T-cell (primary cell): ENCODE measurements around the gene CTXND1. TPM values are rescaled to one million over a fixed set of nuclear protein-coding genes. Genes with fewer than 3 reads are reported as not detected.
"Not testable (repeated sequence)": the region's sequence is repeated elsewhere in the genome, so short reads cannot be mapped to it uniquely, and the experiment has no call there.

Source experiments
- ATAC-seq, 4 experiments: fragments of 200-7000 bp in 3 of 4; fragments of 150-1000 bp in 1 of 4; cut with Tn5 transposase; replicated peaks in 1 of 4; 1 replicate in 3 of 4; 2 replicates in 1 of 4; pipeline ENCODE4 v1.10.0; 2021; ENCODE audit warnings: moderate library complexity in 3 of 4, mild to moderate bottlenecking in 2 of 4, moderate number of reproducible peaks in 1 of 4
- CTCF ChIA-PET, 2 donors: fragments of 300-600 bp; sonication (Branson Sonifier 250); formaldehyde crosslinking; loops; one replicate each; lab custom pipeline; 2022; ENCODE audit warnings: antibody characterized with exemption in 2 of 2; lab: Charles Lee
- POLR2A ChIA-PET, 2 donors: fragments of 300-600 bp; sonication (Branson Sonifier 250); formaldehyde crosslinking; loops; one replicate each; lab custom pipeline; 2022; ENCODE audit warnings: antibody characterized with exemption in 2 of 2; lab: Charles Lee
- DNase-seq, 35 experiments: peaks; one replicate each; pipeline versions ENCODE4 v3.0.0 to v3.0.0-alpha.2; 2013 to 2023
- H3K27ac ChIP-seq: one replicate; pipeline ENCODE4 v1.5.1; 2013; ENCODE audit warnings: low read length
- H3K27me3 ChIP-seq, 2 experiments: replicated peaks in 1 of 2; 1 replicate in 1 of 2; 2 replicates in 1 of 2; pipeline versions ENCODE4 v1.6.1 to v1.7.0; 2013; ENCODE audit warnings: low read length in 1 of 2, mixed read lengths in 1 of 2; ENCODE audit not compliant: control insufficient read depth in 2 of 2, insufficient read depth in 2 of 2; ENCODE audit errors: extremely low read depth in 1 of 2
- H3K36me3 ChIP-seq, 2 donors: 1 replicate in 1 of 2; 2 replicates in 1 of 2; pipeline versions ENCODE4 v1.6.1 to v1.7.0; 2013; ENCODE audit warnings: low read length in 1 of 2; ENCODE audit not compliant: control insufficient read depth in 2 of 2, insufficient read depth in 1 of 2; ENCODE audit errors: extremely low read depth in 1 of 2
- H3K4me1 ChIP-seq, 2 experiments: 1 replicate in 1 of 2; 2 replicates in 1 of 2; pipeline versions ENCODE4 v1.6.1 to v1.7.0; 2013; ENCODE audit warnings: low read length in 2 of 2, mixed read lengths in 1 of 2; ENCODE audit not compliant: insufficient read depth in 2 of 2, control insufficient read depth in 1 of 2; ENCODE audit errors: extremely low read depth in 1 of 2
- H3K4me3 ChIP-seq, 2 donors: 1 replicate in 1 of 2; 2 replicates in 1 of 2; pipeline versions ENCODE4 v1.5.1 to v1.7.0; 2013; ENCODE audit warnings: mild to moderate bottlenecking in 2 of 2, low read length in 1 of 2, moderate library complexity in 1 of 2; ENCODE audit not compliant: control insufficient read depth in 1 of 2; ENCODE audit errors: extremely low read depth in 1 of 2
- H3K9me3 ChIP-seq: 2 replicates; pipeline ENCODE4 v1.7.0; 2013
- H3K27ac Mint-ChIP-seq, 2 donors: one replicate each; pipeline ENCODE4 v1.8.0; 2020 to 2021; ENCODE audit warnings: mild to moderate bottlenecking in 2 of 2, mixed read lengths in 2 of 2
- H3K27me3 Mint-ChIP-seq, 2 donors: one replicate each; pipeline ENCODE4 v1.8.0; 2021 to 2022; ENCODE audit warnings: mixed read lengths in 2 of 2
- H3K36me3 Mint-ChIP-seq: one replicate; pipeline ENCODE4 v1.8.0; 2021; ENCODE audit warnings: mixed read lengths
- H3K4me1 Mint-ChIP-seq, 3 donors: one replicate each; pipeline ENCODE4 v1.8.0; 2020 to 2022; ENCODE audit warnings: mixed read lengths in 3 of 3, mild to moderate bottlenecking in 1 of 3
- H3K4me3 Mint-ChIP-seq, 3 donors: one replicate each; pipeline ENCODE4 v1.8.0; 2020 to 2022; ENCODE audit warnings: mild to moderate bottlenecking in 3 of 3, mixed read lengths in 3 of 3, moderate library complexity in 3 of 3
- H3K9me3 Mint-ChIP-seq, 3 donors: one replicate each; pipeline ENCODE4 v1.8.0; 2020 to 2022; ENCODE audit warnings: mixed read lengths in 3 of 3
- WGBS: methylation state at CpG from one replicate; pipeline ENCODE4 v1.1.5; 2013; ENCODE audit warnings: missing lambda C conversion rate; ENCODE audit not compliant: insufficient coverage; 5-methylcytosine and 5-hydroxymethylcytosine counted together
- total RNA-seq, 35 experiments: library from RNA in 6 of 35; stranded (reverse) in 6 of 35; fragments of 120-200 nt in 1 of 35; gene quantifications; one replicate each; pipeline versions ENCODE4 v1.2.1 to v1.2.4 and lab custom pipeline; 2013 to 2026

CTXND1 gene
- not detected for total RNA-seq
- not detected for total RNA-seq (2013)
- total RNA-seq (lab: John Stamatoyannopoulos, UW): 0 to 0.08 (median 0) reads per million in 29 experiments

DNA sequence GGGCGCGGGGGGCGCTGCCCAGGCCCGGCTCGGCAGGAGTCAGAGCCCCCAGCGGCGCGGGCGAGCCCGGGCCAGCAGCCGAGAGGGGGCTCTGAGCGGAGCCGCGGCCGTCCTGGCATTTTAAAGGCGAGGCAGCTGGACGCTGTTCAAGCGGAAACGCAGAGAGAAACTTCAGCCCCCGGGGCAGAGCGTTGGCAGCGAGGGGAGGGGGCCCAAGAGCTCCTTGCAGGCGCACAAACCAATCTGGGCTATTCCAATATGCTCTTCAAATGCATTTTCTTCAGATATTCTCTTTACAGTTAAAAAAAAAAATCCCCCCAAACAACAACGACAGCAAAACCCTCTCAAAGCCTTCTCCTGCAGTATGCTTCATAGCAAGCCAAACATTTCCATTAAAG lies at the start of gene CTXND1:
TSS of gene CTXND1 (minus strand) at position 93 of the 398 bp plus-strand sequence. CDS start 50,264 bp downstream, outside the sequence.
- ATAC-seq (no peak), DNase-seq (no peak)
- Histone ChIP-seq H3K36me3 (no peaks in the 10 kb centered on the region), H3K27ac (no peak within 1 kb of the TSS), H3K4me3 (peak within 1 kb of the TSS in 1 of 2 donors; percentile 32), H3K9me3 (no peaks in the 10 kb centered on the region), H3K27me3 (peaks cover 20 to 23% of the 10 kb centered on the region in 2 experiments), H3K4me1 (peaks cover 0 to 2% of the 10 kb centered on the region in 2 experiments)
- ChIA-PET CTCF (no interaction called here), POLR2A (interaction anchor here in 1 of 2 donors (0.6 kb wide), 1 partner anchor 705 kb away, joined by 3 read pairs; no protein-coding TSS in a partner anchor)
- no peaks in the 10 kb centered on the region for H3K9me3 Mint-ChIP-seq
- H3K27ac Mint-ChIP-seq: no peak within 1 kb of the TSS
- H3K27me3 Mint-ChIP-seq: peaks cover 72 to 73% of the 10 kb centered on the region in 2 donors
- H3K36me3 Mint-ChIP-seq: no peaks in the 10 kb centered on the region
- H3K4me1 Mint-ChIP-seq: peaks cover 0 to 10% (median 10%) of the 10 kb centered on the region in 3 donors
- 3% methylated on average over 23 of the region's 24 CpGs for WGBS
- peak within 1 kb of the TSS; percentile 37 to 57 (median 56) for H3K4me3 Mint-ChIP-seq

DNA sequence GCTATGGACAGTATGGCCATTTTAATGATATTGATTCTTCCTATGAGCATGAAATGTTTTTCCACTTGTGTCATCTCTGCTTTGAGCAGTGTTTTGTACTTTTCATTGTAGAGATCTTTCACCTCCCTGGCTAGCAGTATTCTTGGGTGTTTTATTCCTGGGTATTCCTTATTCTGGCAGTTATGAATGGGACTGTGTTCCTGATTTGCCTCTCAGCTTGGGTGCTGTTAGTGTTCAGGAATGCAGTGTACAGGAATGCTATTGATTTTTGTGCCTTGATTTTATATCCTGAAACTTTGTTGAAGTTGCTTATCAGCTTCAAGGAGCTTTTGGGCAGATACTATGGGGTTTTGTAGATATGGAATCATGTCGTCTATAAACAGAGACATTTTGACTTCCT lies 49.5 kb upstream of the CTXND1 start:
- H3K9me3 Mint-ChIP-seq: peaks cover 0 to 3% (median 0%) of the 10 kb centered on the region in 3 donors
- Histone ChIP-seq H3K4me3 (no peak overlapping the region), H3K27me3 (peaks cover 0 to under 1% of the 10 kb centered on the region in 2 experiments), H3K36me3 (no peaks in the 10 kb centered on the region), H3K4me1 (no peaks in the 10 kb centered on the region), H3K27ac (no peak overlapping the region), H3K9me3 (no peaks in the 10 kb centered on the region)
- no CpG with 5 or more reads among the region's 1 CpG for WGBS
- ATAC-seq: no peak
- no peak overlapping the region for H3K4me3 Mint-ChIP-seq
- POLR2A ChIA-PET: no interaction called here
- no peaks in the 10 kb centered on the region for H3K4me1 Mint-ChIP-seq
- CTCF ChIA-PET: no interaction called here
- H3K36me3 Mint-ChIP-seq: no peaks in the 10 kb centered on the region
- no peak for DNase-seq
- H3K27me3 Mint-ChIP-seq: peaks cover 13 to 17% of the 10 kb centered on the region in 2 donors
- H3K27ac Mint-ChIP-seq: no peak overlapping the region

DNA sequence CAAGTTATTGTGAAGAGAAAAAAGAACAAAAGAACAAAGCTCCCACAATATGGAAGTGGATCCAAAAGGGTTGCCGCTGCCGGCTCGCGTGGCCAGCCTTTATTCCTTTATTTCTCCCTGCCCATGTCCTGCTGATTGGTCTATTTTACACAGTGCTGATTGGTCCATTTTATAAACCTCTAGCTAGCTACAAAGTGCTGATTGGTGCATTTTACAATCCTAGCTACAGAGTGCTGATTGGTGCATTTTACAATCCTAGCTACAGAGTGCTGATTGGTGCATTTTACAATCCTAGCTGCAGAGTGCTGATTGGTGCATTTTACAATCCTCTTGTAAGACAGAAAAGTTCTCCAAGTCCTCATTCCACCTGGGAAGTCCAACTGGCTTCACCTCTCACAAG lies 43.8 kb upstream of the CTXND1 start:
- no CpG with 5 or more reads among the region's 4 CpGs for WGBS
- H3K4me3 Mint-ChIP-seq, H3K36me3 Mint-ChIP-seq, H3K4me3 ChIP-seq, H3K27ac ChIP-seq, ATAC-seq, CTCF ChIA-PET, POLR2A ChIA-PET, H3K27ac Mint-ChIP-seq, H3K9me3 Mint-ChIP-seq, H3K4me1 Mint-ChIP-seq, DNase-seq, H3K9me3 ChIP-seq, H3K36me3 ChIP-seq, H3K4me1 ChIP-seq: not testable (repeated sequence)
- peaks cover 19 to 20% of the 10 kb centered on the region in 2 donors for H3K27me3 Mint-ChIP-seq
- H3K27me3 ChIP-seq: peaks cover 0 to 24% of the 10 kb centered on the region in 2 experiments

DNA sequence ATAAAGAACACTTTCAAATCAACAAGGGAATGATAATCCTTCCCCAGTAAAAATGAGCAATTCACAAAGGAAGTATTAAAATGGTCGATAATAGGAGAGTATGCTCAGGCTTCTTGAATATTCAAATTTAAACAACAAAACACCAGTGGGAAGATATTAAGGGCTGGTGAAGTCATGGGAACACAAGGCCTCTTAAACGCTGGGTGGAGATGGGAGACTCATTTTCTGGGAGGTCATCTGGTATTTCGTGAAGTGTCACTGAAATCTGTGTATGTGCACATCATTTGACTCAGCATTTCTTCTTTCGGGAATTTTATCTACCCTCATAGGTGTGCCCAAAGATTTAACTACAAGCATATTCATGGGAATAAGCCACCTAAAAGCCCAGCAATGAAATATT lies 40.1 kb upstream of the CTXND1 start:
- Mint-ChIP-seq H3K4me1 (peaks cover 0 to 8% (median 6%) of the 10 kb centered on the region in 3 donors), H3K27ac (no peak overlapping the region), H3K9me3 (no peaks in the 10 kb centered on the region), H3K36me3 (no peaks in the 10 kb centered on the region), H3K4me3 (no peak overlapping the region), H3K27me3 (peaks cover 15 to 17% of the 10 kb centered on the region in 2 donors)
- no peaks in the 10 kb centered on the region for H3K9me3 ChIP-seq
- peaks cover 0 to 24% of the 10 kb centered on the region in 2 experiments for H3K27me3 ChIP-seq
- DNase-seq (no peak), ATAC-seq (no peak)
- no peak overlapping the region for H3K27ac ChIP-seq
- WGBS: no CpG with 5 or more reads among the region's 4 CpGs
- H3K4me1 ChIP-seq: no peaks in the 10 kb centered on the region
- no peak overlapping the region for H3K4me3 ChIP-seq
- H3K36me3 ChIP-seq: no peaks in the 10 kb centered on the region
- CTCF ChIA-PET: no interaction called here
- POLR2A ChIA-PET: no interaction called here

DNA sequence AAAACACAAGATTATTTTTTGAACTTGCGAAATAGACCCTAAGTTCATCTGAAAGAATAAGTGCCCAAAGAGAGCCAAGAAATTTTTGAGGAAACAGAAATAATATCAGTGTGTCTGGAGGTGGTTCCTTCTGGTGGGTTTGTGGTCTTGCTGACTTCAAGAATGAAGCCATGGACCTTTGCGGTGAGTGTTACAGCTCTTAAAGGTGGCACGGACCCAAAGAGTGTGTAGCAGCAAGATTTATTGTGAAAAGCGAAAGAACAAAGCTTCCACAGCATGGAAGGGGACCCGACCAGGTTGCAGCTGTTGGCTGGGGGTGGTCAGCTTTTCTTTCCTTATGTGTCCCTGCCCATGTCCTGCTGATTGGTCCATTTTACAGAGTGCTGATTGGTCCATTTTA lies 38.9 kb upstream of the CTXND1 start:
- POLR2A ChIA-PET, H3K4me1 Mint-ChIP-seq: not testable (repeated sequence)

DNA sequence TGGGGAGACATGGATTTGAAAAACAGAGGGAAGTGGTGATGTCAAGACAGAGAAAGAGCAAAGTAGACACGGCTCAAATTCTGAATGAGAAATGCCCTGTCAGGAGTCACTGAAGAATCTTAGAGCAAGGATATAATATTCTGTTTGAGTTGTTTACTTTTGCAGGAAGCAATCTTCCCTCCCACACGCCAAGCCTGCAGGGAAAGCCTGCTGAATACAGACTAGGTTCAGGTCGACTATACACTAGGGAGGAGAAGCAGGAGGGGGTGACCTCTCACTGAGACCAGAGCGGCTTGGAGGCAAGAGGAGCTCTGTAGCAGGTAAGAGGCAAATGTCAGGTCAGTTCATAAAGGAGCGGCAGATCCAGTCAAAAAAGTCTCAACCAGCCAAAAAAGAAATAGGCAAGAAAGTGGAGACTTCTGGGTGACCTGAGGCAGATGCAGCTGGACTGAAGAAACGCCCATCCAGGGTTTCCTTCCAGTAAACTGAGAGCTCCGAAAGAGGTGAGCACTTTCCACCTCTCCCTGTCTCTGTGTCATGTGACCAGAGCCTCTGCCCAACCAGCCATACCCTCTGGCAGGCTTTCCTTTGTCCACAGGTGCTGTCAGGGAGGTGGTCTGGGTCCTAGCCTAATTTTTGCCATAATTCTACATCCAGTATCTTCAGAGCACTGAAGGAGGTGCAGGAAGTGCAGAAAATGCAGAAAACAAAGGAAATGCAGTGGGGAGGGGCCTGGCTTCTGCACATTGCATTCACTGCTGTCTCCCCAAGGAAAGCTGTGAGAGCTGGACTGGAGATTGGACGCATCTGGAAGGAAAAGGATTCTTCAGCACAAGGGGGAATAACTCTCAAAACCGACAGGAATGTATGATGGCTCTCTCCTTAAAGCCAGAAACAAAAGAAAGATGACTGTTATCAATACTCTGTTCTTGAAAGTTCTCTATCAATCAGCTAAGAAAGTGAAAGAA lies 37.8 kb upstream of the CTXND1 start:
- no peaks in the 10 kb centered on the region for H3K9me3 ChIP-seq
- Mint-ChIP-seq H3K4me3 (peak overlapping the region in 1 of 3 donors; percentile 50), H3K36me3 (no peaks in the 10 kb centered on the region), H3K4me1 (peaks cover 0 to 8% (median 6%) of the 10 kb centered on the region in 3 donors), H3K9me3 (no peaks in the 10 kb centered on the region), H3K27me3 (peaks cover 20 to 27% of the 10 kb centered on the region in 2 donors), H3K27ac (no peak overlapping the region)
- ChIA-PET CTCF (no interaction called here), POLR2A (no interaction called here)
- 74% methylated on average over 4 of the region's 9 CpGs for WGBS
- no peak overlapping the region for H3K27ac ChIP-seq
- no peak overlapping the region for H3K4me3 ChIP-seq
- no peaks in the 10 kb centered on the region for H3K4me1 ChIP-seq
- H3K27me3 ChIP-seq: peaks cover 0 to 20% of the 10 kb centered on the region in 2 experiments
- no peak for ATAC-seq
- DNase-seq: no peak
- H3K36me3 ChIP-seq: no peaks in the 10 kb centered on the region

More for the DNA sequence above, 38.9 kb upstream of the CTXND1 start:
- H3K27ac Mint-ChIP-seq, H3K4me1 ChIP-seq, ATAC-seq, H3K9me3 Mint-ChIP-seq, H3K27ac ChIP-seq, DNase-seq, H3K36me3 Mint-ChIP-seq, H3K4me3 Mint-ChIP-seq, H3K4me3 ChIP-seq, H3K36me3 ChIP-seq, CTCF ChIA-PET, H3K9me3 ChIP-seq: not testable (repeated sequence)
- H3K27me3 ChIP-seq: peaks cover 0 to 21% of the 10 kb centered on the region in 2 experiments
- WGBS: 26% methylated on average over 5 of the region's 5 CpGs
- peaks cover 20 to 23% of the 10 kb centered on the region in 2 donors for H3K27me3 Mint-ChIP-seq
